K562 (cell line): ENCODE measurements around the gene C2orf92. TPM values are rescaled to one million over a fixed set of nuclear protein-coding genes. Genes with fewer than 3 reads are reported as not detected.

Experiments
- BHLHE40 ChIP-seq: IDR thresholded peaks from 2 replicates; pipeline ENCODE4 v1.6.1; 2011; ENCODE audit warnings: low read length, improper control_type of control experiment
- FOXK1 ChIP-seq: sonication (generic); formaldehyde crosslinking; IDR thresholded peaks from 2 replicates; pipeline ENCODE4 v1.8.0; 2022; ENCODE audit warnings: missing genetic modification reagents, mild to moderate bottlenecking, borderline replicate concordance
- FUS ChIP-seq: fragments of 200-400 bp; formaldehyde crosslinking; optimal IDR thresholded peaks from 2 replicates; pipeline ENCODE3; 2017; ENCODE audit warnings: low read depth, low read length
- HBP1 ChIP-seq: fragments of 450-650 bp; formaldehyde crosslinking; IDR thresholded peaks from 2 replicates; pipeline ENCODE4 v1.4.0; 2022; ENCODE audit warnings: missing genetic modification characterization
- L3MBTL2 ChIP-seq: fragments of 450-650 bp; IDR thresholded peaks from 2 replicates; pipeline ENCODE4 v1.6.1; 2016; ENCODE audit warnings: mild to moderate bottlenecking, moderate library complexity
- MBD2 ChIP-seq: sonication (generic); IDR thresholded peaks from 2 replicates; pipeline ENCODE4 v1.6.1; 2016; ENCODE audit warnings: low read depth, borderline replicate concordance
- POLR3G ChIP-seq: IDR thresholded peaks from 2 replicates; pipeline ENCODE4 v1.6.1; 2011; ENCODE audit not compliant: insufficient read length, insufficient replicate concordance; ENCODE audit errors: extremely low read depth
- RBM22 ChIP-seq: fragments of 200-400 bp; formaldehyde crosslinking; IDR thresholded peaks from 2 replicates; pipeline ENCODE4 v1.6.1; 2018; ENCODE audit warnings: low read length, low read depth; ENCODE audit not compliant: poor library complexity, severe bottlenecking
- RFX5 ChIP-seq: IDR thresholded peaks from 2 replicates; pipeline ENCODE4 v1.6.1; 2011; ENCODE audit warnings: low read depth, mild to moderate bottlenecking, improper control_type of control experiment, low read length
- SFPQ ChIP-seq: fragments of 200-400 bp; formaldehyde crosslinking; IDR thresholded peaks from 2 replicates; pipeline ENCODE4 v1.6.1; 2017; ENCODE audit warnings: mild to moderate bottlenecking, low read depth, low read length, moderate library complexity
- TBL1XR1 ChIP-seq, 2 experiments: IDR thresholded peaks; 2 replicates each; pipeline ENCODE4 v1.6.1; 2012; ENCODE audit warnings: improper control_type of control experiment in 2 of 2, low read length in 2 of 2, mild to moderate bottlenecking in 1 of 2
- ZNF41 ChIP-seq: fragments of 250-450 bp; sonication (Bioruptor Pico); conservative IDR thresholded peaks from 2 replicates; pipeline ENCODE4 v1.4.0; 2020; ENCODE audit warnings: mild to moderate bottlenecking
- polyA plus RNA-seq, 8 experiments: library from polyadenylated mRNA; depleted of rRNA in 4 of 8; stranded (reverse) in 5 of 8; unstranded in 3 of 8; fragments of >200 nt; fragmentation: Nextera tagmentation in 2 of 8; fragmentation: Illumina TruSeq in 1 of 8; extraction: Ambion mirVana in 2 of 8; extraction: Trizol in 1 of 8; gene quantifications; 2 replicates each; pipeline versions ENCODE4 v1.2.1 to v1.2.3, GENCODE V29; 2011 to 2014; ENCODE audit warnings: inconsistent platforms in 1 of 8, missing spikeins in 1 of 8
- total RNA-seq, 7 experiments: library from RNA; depleted of rRNA in 6 of 7; stranded (reverse); fragments of >200 nt in 6 of 7; fragmentation: Illumina TruSeq in 2 of 7; extraction: Trizol in 2 of 7; gene quantifications; 2 replicates each; pipeline versions ENCODE4 v1.2.1 to v1.2.3, GENCODE V29; 2011 to 2021; ENCODE audit warnings: low replicate concordance in 1 of 7
- TF ChIP-seq, protein P1 (sequence below), 2 experiments: IDR thresholded peaks; 2 replicates each; pipeline ENCODE4 v1.6.1; 2012; ENCODE audit warnings: improper control_type of control experiment in 2 of 2, low read depth in 2 of 2, low read length in 2 of 2, borderline replicate concordance in 1 of 2
- TF ChIP-seq, protein P2 (sequence below): sonication (generic); formaldehyde crosslinking; IDR thresholded peaks from 2 replicates; pipeline ENCODE4 v1.8.1; 2023; ENCODE audit warnings: mild to moderate bottlenecking, missing genetic modification reagents
- TF ChIP-seq, protein P3 (sequence below): fragments of 250-450 bp; sonication (Bioruptor Pico); IDR thresholded peaks from 2 replicates; pipeline ENCODE4 v1.8.0; 2021; ENCODE audit warnings: mild to moderate bottlenecking, moderate library complexity
- TF ChIP-seq, protein P4 (sequence below): fragments of 450-650 bp; IDR thresholded peaks from 2 replicates; pipeline ENCODE4 v1.6.1; 2018; ENCODE audit warnings: mild to moderate bottlenecking, low read depth; ENCODE audit not compliant: partially characterized antibody

The C2orf92 gene
- total and polyA plus RNA-seq, 9 of the 15 experiments (the other 6 are each of a cell fraction or from before 2014, with no cell fraction given) = 0.65 to 6.8 (median 3.6) TPM

DNA sequence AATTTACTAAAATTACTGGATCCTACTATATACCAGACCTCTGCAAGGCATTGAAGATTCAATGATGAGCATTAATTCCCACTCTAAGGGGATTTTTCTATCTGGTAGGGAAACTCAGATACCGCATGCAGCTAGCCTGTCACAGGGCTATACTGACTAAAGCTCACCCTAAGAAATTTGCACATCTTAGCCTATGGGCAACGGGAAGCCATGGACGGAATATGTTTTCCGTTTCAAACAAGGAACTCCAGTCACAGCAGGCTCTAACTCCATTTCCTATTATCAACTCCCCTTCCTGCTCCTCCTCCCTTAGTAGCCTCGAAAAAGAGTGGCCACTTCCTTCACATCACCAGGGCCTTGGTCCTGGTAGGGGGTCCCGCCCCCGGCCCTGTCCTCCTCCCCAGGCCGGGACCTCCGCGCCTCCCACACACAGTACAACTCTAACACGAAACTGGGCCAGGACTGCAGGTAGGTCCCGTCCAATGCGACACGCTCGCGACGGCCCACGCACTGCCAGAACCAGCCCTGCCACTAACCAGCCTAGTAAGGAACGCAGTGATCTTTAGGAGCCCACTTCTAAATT lies 24.3 kb upstream of the C2orf92 start (continued):
- TF ChIP-seq HBP1 (CRISPR knock-in tag) (peak; percentile 41; the same call in 1 of the 2 replicates), RFX5 (no peak), MBD2 (no peak), SFPQ (no peak), FUS (no peak), TBL1XR1 (IDR thresholded peaks at IDR 0.05; ENCODE audit: low read length in 2 of 2) (peak in 1 of 2 experiments; percentile 7; a peak in 1 of 4 replicates), ZNF41 (CRISPR knock-in tag) (no peak), RBM22 (no peak), BHLHE40 (no peak), L3MBTL2 (0 out of 2 replicates have a peak, but pooled peaks have one; percentile 38), FOXK1 (CRISPR knock-in tag) (no peak), POLR3G (no peak)
- TF ChIP-seq, protein P1, sequence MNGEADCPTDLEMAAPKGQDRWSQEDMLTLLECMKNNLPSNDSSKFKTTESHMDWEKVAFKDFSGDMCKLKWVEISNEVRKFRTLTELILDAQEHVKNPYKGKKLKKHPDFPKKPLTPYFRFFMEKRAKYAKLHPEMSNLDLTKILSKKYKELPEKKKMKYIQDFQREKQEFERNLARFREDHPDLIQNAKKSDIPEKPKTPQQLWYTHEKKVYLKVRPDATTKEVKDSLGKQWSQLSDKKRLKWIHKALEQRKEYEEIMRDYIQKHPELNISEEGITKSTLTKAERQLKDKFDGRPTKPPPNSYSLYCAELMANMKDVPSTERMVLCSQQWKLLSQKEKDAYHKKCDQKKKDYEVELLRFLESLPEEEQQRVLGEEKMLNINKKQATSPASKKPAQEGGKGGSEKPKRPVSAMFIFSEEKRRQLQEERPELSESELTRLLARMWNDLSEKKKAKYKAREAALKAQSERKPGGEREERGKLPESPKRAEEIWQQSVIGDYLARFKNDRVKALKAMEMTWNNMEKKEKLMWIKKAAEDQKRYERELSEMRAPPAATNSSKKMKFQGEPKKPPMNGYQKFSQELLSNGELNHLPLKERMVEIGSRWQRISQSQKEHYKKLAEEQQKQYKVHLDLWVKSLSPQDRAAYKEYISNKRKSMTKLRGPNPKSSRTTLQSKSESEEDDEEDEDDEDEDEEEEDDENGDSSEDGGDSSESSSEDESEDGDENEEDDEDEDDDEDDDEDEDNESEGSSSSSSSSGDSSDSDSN (IDR thresholded peaks at IDR 0.05; ENCODE audit: borderline replicate concordance in 1 of 2, low read depth in 2 of 2, low read length in 2 of 2) = 0 out of 4 replicates have a peak, but pooled peaks of 1 of the 2 experiments have one; percentile 18
- TF ChIP-seq, protein P2, sequence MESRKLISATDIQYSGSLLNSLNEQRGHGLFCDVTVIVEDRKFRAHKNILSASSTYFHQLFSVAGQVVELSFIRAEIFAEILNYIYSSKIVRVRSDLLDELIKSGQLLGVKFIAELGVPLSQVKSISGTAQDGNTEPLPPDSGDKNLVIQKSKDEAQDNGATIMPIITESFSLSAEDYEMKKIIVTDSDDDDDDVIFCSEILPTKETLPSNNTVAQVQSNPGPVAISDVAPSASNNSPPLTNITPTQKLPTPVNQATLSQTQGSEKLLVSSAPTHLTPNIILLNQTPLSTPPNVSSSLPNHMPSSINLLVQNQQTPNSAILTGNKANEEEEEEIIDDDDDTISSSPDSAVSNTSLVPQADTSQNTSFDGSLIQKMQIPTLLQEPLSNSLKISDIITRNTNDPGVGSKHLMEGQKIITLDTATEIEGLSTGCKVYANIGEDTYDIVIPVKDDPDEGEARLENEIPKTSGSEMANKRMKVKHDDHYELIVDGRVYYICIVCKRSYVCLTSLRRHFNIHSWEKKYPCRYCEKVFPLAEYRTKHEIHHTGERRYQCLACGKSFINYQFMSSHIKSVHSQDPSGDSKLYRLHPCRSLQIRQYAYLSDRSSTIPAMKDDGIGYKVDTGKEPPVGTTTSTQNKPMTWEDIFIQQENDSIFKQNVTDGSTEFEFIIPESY (CRISPR knock-in tag) = no peak
- TF ChIP-seq, protein P3, sequence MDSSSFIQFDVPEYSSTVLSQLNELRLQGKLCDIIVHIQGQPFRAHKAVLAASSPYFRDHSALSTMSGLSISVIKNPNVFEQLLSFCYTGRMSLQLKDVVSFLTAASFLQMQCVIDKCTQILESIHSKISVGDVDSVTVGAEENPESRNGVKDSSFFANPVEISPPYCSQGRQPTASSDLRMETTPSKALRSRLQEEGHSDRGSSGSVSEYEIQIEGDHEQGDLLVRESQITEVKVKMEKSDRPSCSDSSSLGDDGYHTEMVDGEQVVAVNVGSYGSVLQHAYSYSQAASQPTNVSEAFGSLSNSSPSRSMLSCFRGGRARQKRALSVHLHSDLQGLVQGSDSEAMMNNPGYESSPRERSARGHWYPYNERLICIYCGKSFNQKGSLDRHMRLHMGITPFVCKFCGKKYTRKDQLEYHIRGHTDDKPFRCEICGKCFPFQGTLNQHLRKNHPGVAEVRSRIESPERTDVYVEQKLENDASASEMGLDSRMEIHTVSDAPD (CRISPR knock-in tag) = no peak
- TF ChIP-seq, protein P4, sequence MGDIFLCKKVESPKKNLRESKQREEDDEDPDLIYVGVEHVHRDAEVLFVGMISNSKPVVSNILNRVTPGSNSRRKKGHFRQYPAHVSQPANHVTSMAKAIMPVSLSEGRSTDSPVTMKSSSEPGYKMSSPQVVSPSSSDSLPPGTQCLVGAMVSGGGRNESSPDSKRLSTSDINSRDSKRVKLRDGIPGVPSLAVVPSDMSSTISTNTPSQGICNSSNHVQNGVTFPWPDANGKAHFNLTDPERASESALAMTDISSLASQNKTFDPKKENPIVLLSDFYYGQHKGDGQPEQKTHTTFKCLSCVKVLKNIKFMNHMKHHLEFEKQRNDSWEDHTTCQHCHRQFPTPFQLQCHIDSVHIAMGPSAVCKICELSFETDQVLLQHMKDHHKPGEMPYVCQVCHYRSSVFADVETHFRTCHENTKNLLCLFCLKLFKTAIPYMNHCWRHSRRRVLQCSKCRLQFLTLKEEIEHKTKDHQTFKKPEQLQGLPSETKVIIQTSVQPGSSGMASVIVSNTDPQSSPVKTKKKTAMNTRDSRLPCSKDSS = no peak
